HG03558 (cell line): ENCODE results near the gene DAPK1.

Experiments used
- ATAC-seq: cut with Tn5 transposase; IDR thresholded peaks from one replicate; pipeline ENCODE4 v1.9.1; 2021; ENCODE audit warnings: moderate number of reproducible peaks; ENCODE audit not compliant: unreplicated experiment; ENCODE audit errors: extremely low read depth

The DAPK1 gene

GRCh38 chr9:87562062-87562461 is 64.4 kb downstream of the DAPK1 start:
- ATAC-seq: no peak

GRCh38 chr9:87562530-87563170 is 65.0 kb downstream of the DAPK1 start:
- no peak for ATAC-seq

- ATAC-seq: no peak
Measured at GRCh38 chr9:87564111-87564510, 66.4 kb downstream of the DAPK1 start.

GRCh38 chr9:87564791-87565241 is 67.1 kb downstream of the DAPK1 start:
- ATAC-seq: no peak

- no peak for ATAC-seq
Measured at GRCh38 chr9:87567001-87567400, 69.3 kb downstream of the DAPK1 start.

GRCh38 chr9:87567571-87567970 is 69.9 kb downstream of the DAPK1 start:
- no peak for ATAC-seq

GRCh38 chr9:87567983-87568382 is 70.3 kb downstream of the DAPK1 start:
- no peak for ATAC-seq

GRCh38 chr9:87568401-87568800 is 70.7 kb downstream of the DAPK1 start:
- ATAC-seq: no peak

- ATAC-seq: no peak
Measured at GRCh38 chr9:87569008-87569509, 71.4 kb downstream of the DAPK1 start.

- no peak for ATAC-seq
Measured at GRCh38 chr9:87569518-87569917, 71.9 kb downstream of the DAPK1 start.

- ATAC-seq: peak; percentile 70
Measured at GRCh38 chr9:87570000-87570908, 72.6 kb downstream of the DAPK1 start.

GRCh38 chr9:87572719-87573118 is 75.1 kb downstream of the DAPK1 start:
- no peak for ATAC-seq

- no peak for ATAC-seq
Measured at GRCh38 chr9:87573841-87574342, 76.2 kb downstream of the DAPK1 start.

- ATAC-seq: no peak
Measured at GRCh38 chr9:87577746-87578145, 80.1 kb downstream of the DAPK1 start.

GRCh38 chr9:87578625-87579024 is 81.0 kb downstream of the DAPK1 start:
- no peak for ATAC-seq

- no peak for ATAC-seq
Measured at GRCh38 chr9:87579781-87580541, 82.3 kb downstream of the DAPK1 start.

- ATAC-seq: no peak
Measured at GRCh38 chr9:87580941-87581438, 83.3 kb downstream of the DAPK1 start.

- ATAC-seq: no peak
Measured at GRCh38 chr9:87581513-87581912, 83.8 kb downstream of the DAPK1 start.

GRCh38 chr9:87581949-87582637 is 84.4 kb downstream of the DAPK1 start:
- no peak for ATAC-seq

GRCh38 chr9:87584326-87584725 is 86.7 kb downstream of the DAPK1 start:
- ATAC-seq: no peak
